A172 (cell line): ENCODE results near the gene CFAP251. TPM values are rescaled to one million over a fixed set of nuclear protein-coding genes. Genes with fewer than 3 reads are reported as not detected.
A peak's percentile ranks its signal among the peaks of the same experiment; 100 is the strongest.
"Not testable (repeated sequence)": the region's sequence is repeated elsewhere in the genome, so short reads cannot be mapped to it uniquely, and the experiment has no call there.

ENCODE experiments used
- DNase-seq: peaks from one replicate; pipeline ENCODE4 v3.0.0-alpha.2; 2015; ENCODE audit warnings: low spot score
- total RNA-seq: library from RNA; depleted of rRNA; stranded (reverse); fragments of >200 nt; shearing (Covaris generic); gene quantifications from 2 replicates; pipeline ENCODE4 v1.2.3, GENCODE V29; 2014

The CFAP251 gene
- total RNA-seq, 1 experiment from 2014 or later, result 3.8 TPM

GRCh38 chr12:121976950-121977349, 58.6 kb downstream of the CFAP251 start:
- no peak for DNase-seq

GRCh38 chr12:121980191-121980891, 61.9 kb downstream of the CFAP251 start:
- no peak for DNase-seq

- no peak for DNase-seq
Observed at GRCh38 chr12:121980892-121981272, 62.5 kb downstream of the CFAP251 start.

- DNase-seq, result no peak
Observed at GRCh38 chr12:121981456-121981855, 63.1 kb downstream of the CFAP251 start.

GRCh38 chr12:121982950-121983349, 64.6 kb downstream of the CFAP251 start:
- DNase-seq, result no peak

- DNase-seq, result no peak
Observed at GRCh38 chr12:121983536-121984210, 65.3 kb downstream of the CFAP251 start.

GRCh38 chr12:121986489-121987245, 68.3 kb downstream of the CFAP251 start:
- no peak for DNase-seq

GRCh38 chr12:121988519-121988918, 70.1 kb downstream of the CFAP251 start:
- not testable (repeated sequence) for DNase-seq

GRCh38 chr12:121989276-121990113, 71.1 kb downstream of the CFAP251 start:
- no peak for DNase-seq

GRCh38 chr12:121990114-121990647, 71.8 kb downstream of the CFAP251 start:
- DNase-seq, result no peak

GRCh38 chr12:121990692-121991603, 72.6 kb downstream of the CFAP251 start:
- DNase-seq, result no peak

GRCh38 chr12:121992059-121992879, 73.9 kb downstream of the CFAP251 start:
- DNase-seq, result peak; percentile 93

GRCh38 chr12:121996050-121996944, 77.9 kb downstream of the CFAP251 start:
- no peak for DNase-seq

GRCh38 chr12:121996945-121997612, 78.7 kb downstream of the CFAP251 start:
- DNase-seq, result no peak

GRCh38 chr12:122001466-122002209, 83.2 kb downstream of the CFAP251 start:
- no peak for DNase-seq

GRCh38 chr12:122003651-122004611, 85.5 kb downstream of the CFAP251 start:
- DNase-seq, result no peak
